Neural cell (in vitro differentiated cells): Measurements from ENCODE around the gene FNDC10. TPM values are rescaled to one million over a fixed set of nuclear protein-coding genes. Genes with fewer than 3 reads are reported as not detected.
A peak's percentile ranks its signal among the peaks of the same experiment; 100 is the strongest.

Experiments
- H2AFZ ChIP-seq: fragments of 200-600, 300-800 bp; sonication (generic), shearing (Covaris generic); 2 replicates; pipeline ENCODE4 v1.6.0; 2014; ENCODE audit warnings: low read depth, mild to moderate bottlenecking, antibody characterized with exemption, low read length, moderate library complexity
- H3F3A ChIP-seq: fragments of 200-600 bp; shearing (Covaris generic); 2 replicates; pipeline ENCODE4 v1.6.1; 2016; ENCODE audit warnings: mild to moderate bottlenecking, moderate library complexity, mixed read lengths, antibody characterized with exemption, low read length; ENCODE audit not compliant: insufficient read depth, poor library complexity, severe bottlenecking
- H3K27ac ChIP-seq: fragments of 200-600, 300-800 bp; sonication (generic), shearing (Covaris generic); 2 replicates; pipeline ENCODE4 v1.5.1; 2014; ENCODE audit warnings: mild to moderate bottlenecking, low read length, moderate library complexity
- H3K27me3 ChIP-seq: fragments of 300-800, 200-600 bp; sonication (generic), shearing (Covaris generic); 2 replicates; pipeline ENCODE4 v1.6.0; 2014; ENCODE audit warnings: mild to moderate bottlenecking, low read depth, low read length, moderate library complexity; ENCODE audit not compliant: insufficient read depth
- H3K36me3 ChIP-seq: fragments of 300-800, 200-600 bp; sonication (generic), shearing (Covaris generic); 2 replicates; pipeline ENCODE4 v1.5.1; 2014; ENCODE audit warnings: mild to moderate bottlenecking, antibody characterized with exemption, low read length, moderate library complexity; ENCODE audit not compliant: insufficient read depth
- H3K4me2 ChIP-seq: fragments of 300-800, 200-600 bp; sonication (generic), shearing (Covaris generic); 2 replicates; pipeline ENCODE4 v1.6.0; 2014; ENCODE audit warnings: mild to moderate bottlenecking, low read length
- H3K4me3 ChIP-seq: fragments of 300-800, 200-600 bp; sonication (generic), shearing (Covaris generic); 2 replicates; pipeline ENCODE4 v1.5.1; 2014; ENCODE audit warnings: mild to moderate bottlenecking, low read length, moderate library complexity
- H3K79me2 ChIP-seq: fragments of 200-600 bp; shearing (Covaris generic); replicated peaks from 2 replicates; pipeline ENCODE4 v1.6.0; 2014; ENCODE audit warnings: mild to moderate bottlenecking, low read length, moderate library complexity; ENCODE audit not compliant: insufficient read depth
- H3K9ac ChIP-seq: fragments of 300-800, 200-600 bp; sonication (generic), shearing (Covaris generic); 2 replicates; pipeline ENCODE4 v1.6.1; 2016; ENCODE audit warnings: mild to moderate bottlenecking, low read length, mixed read lengths
- H3K9me2 ChIP-seq: fragments of 200-600 bp; shearing (Covaris generic); 2 replicates; pipeline ENCODE4 v1.6.1; 2016; ENCODE audit warnings: mild to moderate bottlenecking, low read length, mixed read lengths; ENCODE audit not compliant: insufficient read depth
- H3K9me3 ChIP-seq: fragments of 200-600, 300-800 bp; sonication (generic), shearing (Covaris generic); 2 replicates; pipeline ENCODE4 v1.6.1; 2016; ENCODE audit warnings: mild to moderate bottlenecking, mixed run types, low read length, moderate library complexity, mixed read lengths
- H4K20me1 ChIP-seq: fragments of 200-600 bp; shearing (Covaris generic); 2 replicates; pipeline ENCODE4 v1.6.1; 2016; ENCODE audit warnings: mild to moderate bottlenecking, mixed run types; ENCODE audit not compliant: insufficient read depth
- EP300 ChIP-seq: fragments of 450-650 bp; conservative IDR thresholded peaks from 2 replicates; pipeline ENCODE4 v1.6.1; 2014; ENCODE audit warnings: antibody characterized with exemption, mild to moderate bottlenecking, moderate library complexity; ENCODE audit not compliant: poor library complexity, severe bottlenecking
- EZH2 ChIP-seq: fragments of 200-600, 300-800 bp; shearing (Covaris generic), sonication (generic); IDR thresholded peaks from 2 replicates; pipeline ENCODE4 v1.6.1; 2014; ENCODE audit warnings: antibody characterized with exemption, low read length, borderline replicate concordance, mild to moderate bottlenecking; ENCODE audit not compliant: insufficient read depth, poor library complexity, severe bottlenecking
- MXI1 ChIP-seq: fragments of 450-650 bp; conservative IDR thresholded peaks from 2 replicates; pipeline ENCODE4 v1.6.1; 2014; ENCODE audit warnings: antibody characterized with exemption, mild to moderate bottlenecking; ENCODE audit not compliant: poor library complexity, severe bottlenecking
- POLR2AphosphoS5 ChIP-seq: IDR thresholded peaks from 2 replicates; pipeline ENCODE4 v1.6.1; 2012
- RAD21 ChIP-seq: fragments of 450-650 bp; conservative IDR thresholded peaks from 2 replicates; pipeline ENCODE4 v1.6.1; 2014; ENCODE audit warnings: antibody characterized with exemption, mild to moderate bottlenecking, moderate library complexity
- SMC3 ChIP-seq: fragments of 450-650 bp; conservative IDR thresholded peaks from 2 replicates; pipeline ENCODE4 v1.6.1; 2014; ENCODE audit warnings: antibody characterized with exemption, mild to moderate bottlenecking, moderate library complexity; ENCODE audit not compliant: poor library complexity
- TAF1 ChIP-seq: IDR thresholded peaks from 2 replicates; pipeline ENCODE4 v1.6.1; 2012; ENCODE audit warnings: low read depth
- polyA plus RNA-seq: library from polyadenylated mRNA; depleted of rRNA; stranded (reverse); fragments of >200 nt; gene quantifications from 2 replicates; pipeline ENCODE4 v1.2.3, GENCODE V29; 2014
- TF ChIP-seq, protein P1 (sequence below): fragments of 450-650 bp; IDR thresholded peaks from 2 replicates; pipeline ENCODE4 v1.5.1; 2014; ENCODE audit warnings: antibody characterized with exemption, mild to moderate bottlenecking, moderate library complexity; ENCODE audit not compliant: poor library complexity, severe bottlenecking
- TF ChIP-seq, protein P2 (sequence below): IDR thresholded peaks from 2 replicates; pipeline ENCODE4 v1.6.1; 2012; ENCODE audit warnings: borderline replicate concordance

FNDC10 gene
- polyA plus RNA-seq, 1 donor from 2014 or later: 4.5 TPM

DNA sequence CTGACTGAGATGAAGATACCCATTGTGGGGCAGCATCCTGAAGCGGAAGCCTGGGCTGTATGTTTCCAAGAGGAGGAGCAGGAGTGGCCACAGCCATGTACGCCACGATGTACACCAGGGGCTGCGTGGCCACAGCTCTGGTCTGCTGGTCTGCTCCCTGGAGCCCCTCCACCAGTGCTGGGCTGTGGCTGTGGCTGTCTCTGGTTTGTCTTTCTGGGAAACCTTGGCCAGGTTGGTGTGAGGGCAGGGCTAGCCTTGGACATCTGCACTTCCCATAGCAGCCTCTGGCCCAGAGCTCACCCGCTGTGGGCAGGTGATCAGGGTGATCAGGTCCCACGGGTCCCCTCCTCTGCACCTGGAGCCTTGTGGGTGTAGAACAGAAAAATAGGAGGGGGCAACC is 18.0 kb upstream of the FNDC10 start:
- H2AFZ ChIP-seq: no peak overlapping the region
- no peaks in the 10 kb centered on the region for H4K20me1 ChIP-seq
- no peak overlapping the region for H3K27ac ChIP-seq
- H3K9me2 ChIP-seq: no peaks in the 10 kb centered on the region
- H3K4me2 ChIP-seq: no peak overlapping the region
- H3K9me3 ChIP-seq: no peaks in the 10 kb centered on the region
- no peaks in the 10 kb centered on the region for H3K36me3 ChIP-seq
- no peak overlapping the region for H3K9ac ChIP-seq
- TF ChIP-seq SMC3 (no peak), EP300 (no peak), EZH2 (no peak), TAF1 (no peak), RAD21 (no peak), MXI1 (no peak), POLR2AphosphoS5 (no peak)
- TF ChIP-seq, protein P1, sequence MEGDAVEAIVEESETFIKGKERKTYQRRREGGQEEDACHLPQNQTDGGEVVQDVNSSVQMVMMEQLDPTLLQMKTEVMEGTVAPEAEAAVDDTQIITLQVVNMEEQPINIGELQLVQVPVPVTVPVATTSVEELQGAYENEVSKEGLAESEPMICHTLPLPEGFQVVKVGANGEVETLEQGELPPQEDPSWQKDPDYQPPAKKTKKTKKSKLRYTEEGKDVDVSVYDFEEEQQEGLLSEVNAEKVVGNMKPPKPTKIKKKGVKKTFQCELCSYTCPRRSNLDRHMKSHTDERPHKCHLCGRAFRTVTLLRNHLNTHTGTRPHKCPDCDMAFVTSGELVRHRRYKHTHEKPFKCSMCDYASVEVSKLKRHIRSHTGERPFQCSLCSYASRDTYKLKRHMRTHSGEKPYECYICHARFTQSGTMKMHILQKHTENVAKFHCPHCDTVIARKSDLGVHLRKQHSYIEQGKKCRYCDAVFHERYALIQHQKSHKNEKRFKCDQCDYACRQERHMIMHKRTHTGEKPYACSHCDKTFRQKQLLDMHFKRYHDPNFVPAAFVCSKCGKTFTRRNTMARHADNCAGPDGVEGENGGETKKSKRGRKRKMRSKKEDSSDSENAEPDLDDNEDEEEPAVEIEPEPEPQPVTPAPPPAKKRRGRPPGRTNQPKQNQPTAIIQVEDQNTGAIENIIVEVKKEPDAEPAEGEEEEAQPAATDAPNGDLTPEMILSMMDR: no peak
- TF ChIP-seq, protein P2, sequence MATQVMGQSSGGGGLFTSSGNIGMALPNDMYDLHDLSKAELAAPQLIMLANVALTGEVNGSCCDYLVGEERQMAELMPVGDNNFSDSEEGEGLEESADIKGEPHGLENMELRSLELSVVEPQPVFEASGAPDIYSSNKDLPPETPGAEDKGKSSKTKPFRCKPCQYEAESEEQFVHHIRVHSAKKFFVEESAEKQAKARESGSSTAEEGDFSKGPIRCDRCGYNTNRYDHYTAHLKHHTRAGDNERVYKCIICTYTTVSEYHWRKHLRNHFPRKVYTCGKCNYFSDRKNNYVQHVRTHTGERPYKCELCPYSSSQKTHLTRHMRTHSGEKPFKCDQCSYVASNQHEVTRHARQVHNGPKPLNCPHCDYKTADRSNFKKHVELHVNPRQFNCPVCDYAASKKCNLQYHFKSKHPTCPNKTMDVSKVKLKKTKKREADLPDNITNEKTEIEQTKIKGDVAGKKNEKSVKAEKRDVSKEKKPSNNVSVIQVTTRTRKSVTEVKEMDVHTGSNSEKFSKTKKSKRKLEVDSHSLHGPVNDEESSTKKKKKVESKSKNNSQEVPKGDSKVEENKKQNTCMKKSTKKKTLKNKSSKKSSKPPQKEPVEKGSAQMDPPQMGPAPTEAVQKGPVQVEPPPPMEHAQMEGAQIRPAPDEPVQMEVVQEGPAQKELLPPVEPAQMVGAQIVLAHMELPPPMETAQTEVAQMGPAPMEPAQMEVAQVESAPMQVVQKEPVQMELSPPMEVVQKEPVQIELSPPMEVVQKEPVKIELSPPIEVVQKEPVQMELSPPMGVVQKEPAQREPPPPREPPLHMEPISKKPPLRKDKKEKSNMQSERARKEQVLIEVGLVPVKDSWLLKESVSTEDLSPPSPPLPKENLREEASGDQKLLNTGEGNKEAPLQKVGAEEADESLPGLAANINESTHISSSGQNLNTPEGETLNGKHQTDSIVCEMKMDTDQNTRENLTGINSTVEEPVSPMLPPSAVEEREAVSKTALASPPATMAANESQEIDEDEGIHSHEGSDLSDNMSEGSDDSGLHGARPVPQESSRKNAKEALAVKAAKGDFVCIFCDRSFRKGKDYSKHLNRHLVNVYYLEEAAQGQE: no peak
- peak overlapping the region; percentile 100 for H3K4me3 ChIP-seq
- no peaks in the 10 kb centered on the region for H3F3A ChIP-seq
- H3K79me2 ChIP-seq: peaks cover 13% of the 10 kb centered on the region
- H3K27me3 ChIP-seq: no peaks in the 10 kb centered on the region

GRCh38 chr1:1617516-1617915 is 17.6 kb upstream of the FNDC10 start:
- Histone ChIP-seq H3F3A (no peaks in the 10 kb centered on the region), H3K27ac (no peak overlapping the region), H3K9me3 (no peaks in the 10 kb centered on the region), H2AFZ (no peak overlapping the region), H3K36me3 (no peaks in the 10 kb centered on the region), H3K4me2 (no peak overlapping the region), H3K27me3 (no peaks in the 10 kb centered on the region), H4K20me1 (no peaks in the 10 kb centered on the region), H3K9ac (no peak overlapping the region), H3K4me3 (peak overlapping the region; percentile 100), H3K79me2 (peaks cover 13% of the 10 kb centered on the region), H3K9me2 (no peaks in the 10 kb centered on the region)
- no peak for TF ChIP-seq EP300
- TF ChIP-seq TAF1: no peak

GRCh38 chr1:1616838-1617237 is 16.9 kb upstream of the FNDC10 start:
- H3K27ac ChIP-seq: no peak overlapping the region
- no peaks in the 10 kb centered on the region for H3K9me3 ChIP-seq
- peak overlapping the region; percentile 99 for H3K9ac ChIP-seq
- peak overlapping the region; percentile 94 for H3K4me2 ChIP-seq
- no peak for TF ChIP-seq RAD21
- TF ChIP-seq TAF1: no peak
- TF ChIP-seq, protein P1: no peak
- TF ChIP-seq, protein P2: no peak
- TF ChIP-seq SMC3: no peak
- TF ChIP-seq EP300: no peak
- no peak for TF ChIP-seq EZH2
- H3K36me3 ChIP-seq: no peaks in the 10 kb centered on the region
- H3K79me2 ChIP-seq: peaks cover 13% of the 10 kb centered on the region
- H3K27me3 ChIP-seq: no peaks in the 10 kb centered on the region
- no peaks in the 10 kb centered on the region for H3F3A ChIP-seq
- no peak overlapping the region for H2AFZ ChIP-seq
- H3K4me3 ChIP-seq: peak overlapping the region; percentile 100
- no peaks in the 10 kb centered on the region for H3K9me2 ChIP-seq
- H4K20me1 ChIP-seq: no peaks in the 10 kb centered on the region
